HL-60/S4 (cell line): ENCODE results near the gene NRARP.

Experiments
- in situ Hi-C: fragments of 300-500 bp; cut with MboI; formaldehyde crosslinking; loops from 2 replicates; pipeline ENCODE4 v1.14.3; 2022; ENCODE audit warnings: low sequenced_read_pairs

Gene NRARP

DNA sequence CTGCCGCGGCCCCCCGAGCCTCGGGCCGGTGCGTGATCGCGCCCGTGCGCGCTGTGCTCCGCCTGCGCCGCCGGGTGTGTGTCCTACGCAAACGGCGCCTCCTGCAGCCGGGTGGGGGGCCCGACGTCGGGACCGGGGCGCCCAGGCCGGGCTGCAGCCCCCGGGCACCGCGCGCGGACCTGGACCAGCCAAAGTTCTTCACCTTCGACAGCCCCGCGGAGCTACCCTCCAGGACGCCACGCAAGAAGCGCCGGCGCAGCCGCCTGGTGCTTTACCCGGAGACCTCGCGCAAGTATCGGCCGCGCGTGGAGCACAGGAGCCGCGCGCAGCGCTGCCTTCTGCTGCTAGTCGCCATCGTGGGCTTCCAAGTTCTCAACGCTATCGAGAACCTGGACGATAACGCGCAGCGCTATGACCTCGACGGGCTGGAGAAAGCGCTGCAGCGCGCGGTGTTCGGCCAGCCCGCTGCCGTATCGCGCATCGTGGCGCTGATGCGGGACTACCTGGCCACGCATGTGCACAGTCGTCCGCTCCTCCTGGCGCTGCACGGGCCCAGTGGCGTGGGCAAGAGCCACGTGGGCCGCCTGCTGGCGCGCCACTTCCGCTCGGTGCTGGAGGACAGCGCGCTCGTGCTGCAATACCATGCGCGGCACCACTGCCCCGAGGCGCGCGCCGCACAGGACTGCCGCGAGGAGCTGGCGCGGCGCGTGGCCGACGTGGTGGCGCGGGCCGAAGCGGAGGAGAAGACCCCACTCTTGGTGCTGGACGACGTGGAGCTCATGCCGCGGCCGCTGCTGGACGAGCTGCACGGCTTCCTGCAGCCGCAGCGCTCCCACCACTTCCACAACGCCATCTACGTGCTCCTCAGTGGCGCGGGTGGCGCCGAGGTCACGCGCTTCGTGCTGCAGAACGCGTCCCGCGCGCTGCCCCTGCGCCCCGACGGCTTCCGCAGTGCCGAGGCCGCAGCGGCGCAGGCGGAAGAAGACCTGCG lies 23.1 kb downstream of the NRARP start:
- in situ Hi-C loops, result no loop called here

DNA sequence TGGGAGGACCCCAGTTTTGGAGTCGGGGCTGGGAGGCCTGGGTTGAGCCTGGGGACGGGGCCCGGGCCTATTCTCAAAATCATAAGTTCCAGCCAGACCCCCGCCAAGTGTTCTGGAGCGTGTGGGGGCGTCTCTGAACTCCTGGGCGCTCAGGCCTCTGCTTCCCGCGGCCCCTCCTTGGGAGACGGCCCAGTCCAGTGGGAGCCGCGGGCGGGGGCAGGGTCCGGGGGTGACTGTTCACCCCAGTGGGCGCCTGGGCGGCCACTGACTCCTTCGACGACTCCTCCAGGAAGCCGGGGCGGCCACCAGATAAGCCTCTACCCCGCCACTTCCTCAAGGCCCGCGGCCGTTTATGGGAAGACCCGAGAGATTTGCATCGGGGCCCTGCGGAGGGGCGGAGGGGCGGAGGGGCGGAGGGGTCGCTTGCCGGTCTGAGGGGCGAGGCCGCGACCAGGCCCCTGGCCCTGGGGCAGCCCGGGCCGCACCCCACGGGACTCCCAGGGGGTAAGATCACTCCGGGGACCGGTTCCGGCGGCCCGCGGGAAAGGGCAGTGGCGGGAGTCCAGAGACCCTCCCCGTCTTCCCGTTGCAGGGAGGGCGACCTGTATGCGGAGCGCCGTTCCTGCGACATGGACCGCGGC lies 23.9 kb downstream of the NRARP start:
- in situ Hi-C loops, result no loop called here

DNA sequence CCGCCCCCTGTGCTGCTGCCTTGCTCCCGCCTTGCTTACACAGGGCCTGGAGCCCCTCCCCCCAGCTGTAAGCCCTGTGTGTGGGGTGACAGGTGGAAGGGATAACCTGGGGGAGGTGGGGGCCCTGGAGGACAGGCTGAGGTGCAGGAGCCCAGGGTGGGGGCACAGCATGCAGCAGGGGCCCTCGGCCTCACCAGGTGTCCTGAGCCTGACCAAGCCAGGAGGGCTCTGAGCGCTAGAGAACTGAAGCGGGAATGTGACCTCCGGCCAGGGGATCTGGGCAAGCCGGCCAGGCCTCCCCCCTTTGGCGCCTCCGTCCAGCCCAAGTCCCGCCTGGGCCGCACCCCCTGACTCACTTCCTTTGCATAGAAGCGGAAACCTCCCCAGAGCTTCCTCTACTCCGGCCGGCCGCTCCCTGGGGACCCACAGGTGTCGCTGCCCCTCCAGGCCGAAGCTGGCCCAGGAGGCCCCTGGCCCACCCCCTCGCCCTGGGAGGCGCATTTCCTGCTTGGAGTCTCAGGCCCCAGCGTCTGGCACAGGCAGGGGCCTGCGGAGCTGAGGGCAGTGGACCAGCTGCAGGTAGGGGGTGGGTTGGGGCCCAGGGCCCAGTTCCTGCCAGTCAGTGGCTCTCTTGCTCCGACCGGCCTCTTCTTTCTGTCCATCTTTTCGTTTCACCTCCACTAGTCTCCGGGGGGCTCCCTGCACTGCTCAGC lies 24.6 kb downstream of the NRARP start, which contains the start of gene TOR4A:
Gene TOR4A, plus strand, starts transcription at position 398 of the 713 bp plus-strand sequence. CDS start 964 bp downstream, outside the sequence.
- in situ Hi-C loops, result no loop called here

DNA sequence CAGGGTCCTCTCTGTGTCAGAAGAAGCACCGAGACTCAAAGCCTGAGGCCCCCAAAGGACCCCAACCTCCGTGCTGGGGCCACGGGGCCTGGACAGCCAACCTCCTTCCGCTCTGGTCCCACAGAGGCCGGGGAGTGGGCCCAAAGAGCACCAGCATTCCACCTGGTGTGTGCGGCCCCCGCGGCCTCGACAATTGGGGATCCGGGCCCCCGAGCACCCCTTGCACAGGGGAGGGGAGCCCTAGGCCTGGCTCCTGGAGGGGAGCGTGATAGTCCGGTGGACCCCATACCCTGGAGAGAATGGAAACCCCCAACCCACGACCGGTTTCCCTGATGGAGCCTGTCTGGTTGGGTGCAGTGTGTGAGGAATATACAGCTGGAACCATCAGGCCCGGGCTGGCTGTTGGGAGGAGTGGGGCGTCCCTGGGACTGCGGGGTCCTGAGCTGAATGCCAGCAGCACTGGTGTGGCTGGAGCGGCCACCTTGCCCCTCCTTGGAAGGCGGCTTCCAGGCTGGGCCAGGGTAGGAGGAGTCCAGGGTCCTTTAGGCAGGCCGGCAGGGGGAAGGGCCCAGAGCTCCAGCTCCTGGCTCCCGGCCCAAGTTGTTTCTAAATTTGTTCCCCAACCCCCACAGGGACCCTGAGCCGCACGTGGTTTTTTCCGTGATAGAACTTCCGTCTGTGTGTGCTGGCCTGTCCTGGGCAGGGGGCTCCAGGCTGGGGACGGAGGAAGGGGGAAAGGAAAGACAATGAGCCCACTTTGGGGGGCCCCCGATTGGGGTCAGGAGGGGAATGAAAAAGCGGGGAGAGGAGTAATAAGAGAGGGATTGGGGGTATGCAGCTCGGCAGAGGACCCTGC lies 25.4 kb downstream of the NRARP start:
- in situ Hi-C loops, result no loop called here

DNA sequence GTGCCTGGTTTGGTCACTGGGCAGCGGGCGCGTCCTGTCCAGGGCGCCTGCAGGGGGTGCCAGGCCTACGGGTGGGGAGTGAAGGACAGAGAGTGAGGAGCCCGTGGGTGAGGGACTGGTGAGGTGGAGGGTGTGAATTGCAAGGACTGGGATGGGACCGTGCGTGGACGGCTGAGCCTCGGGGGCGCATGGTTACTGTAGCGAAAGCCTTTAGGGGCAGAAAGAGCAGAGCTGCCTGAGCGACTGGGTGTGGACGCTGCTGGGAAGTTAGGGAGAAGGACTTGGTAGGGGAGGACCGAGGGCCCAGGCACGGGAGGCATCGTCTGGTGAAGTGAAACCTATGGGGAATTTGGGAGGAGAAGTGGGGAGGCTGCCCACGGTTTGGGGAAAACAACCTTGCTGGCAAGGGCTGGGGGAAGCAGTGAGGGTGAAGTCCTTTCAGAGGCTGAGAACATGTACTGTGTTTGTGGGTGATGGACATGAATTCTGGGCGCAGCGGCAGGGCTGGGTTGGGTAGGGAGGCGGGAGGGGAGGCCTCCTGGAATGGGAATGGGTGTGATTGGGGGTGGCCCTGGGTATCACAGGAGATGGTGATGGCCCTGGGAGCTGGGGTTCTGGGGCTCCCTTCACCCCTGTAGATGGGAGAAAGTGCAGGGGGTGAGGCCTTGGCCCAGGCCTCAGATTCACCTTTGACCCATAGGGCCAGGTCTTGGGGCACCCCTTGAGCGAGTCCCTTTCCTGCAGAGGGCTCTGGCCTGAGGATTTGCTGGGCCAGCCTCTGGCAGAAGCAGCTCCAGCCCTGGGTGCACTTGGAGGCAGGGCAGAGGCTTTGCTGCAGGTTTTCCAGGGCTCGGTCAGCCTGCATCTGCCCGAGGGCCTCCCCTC lies 26.2 kb downstream of the NRARP start:
- in situ Hi-C loops, result no loop called here

DNA sequence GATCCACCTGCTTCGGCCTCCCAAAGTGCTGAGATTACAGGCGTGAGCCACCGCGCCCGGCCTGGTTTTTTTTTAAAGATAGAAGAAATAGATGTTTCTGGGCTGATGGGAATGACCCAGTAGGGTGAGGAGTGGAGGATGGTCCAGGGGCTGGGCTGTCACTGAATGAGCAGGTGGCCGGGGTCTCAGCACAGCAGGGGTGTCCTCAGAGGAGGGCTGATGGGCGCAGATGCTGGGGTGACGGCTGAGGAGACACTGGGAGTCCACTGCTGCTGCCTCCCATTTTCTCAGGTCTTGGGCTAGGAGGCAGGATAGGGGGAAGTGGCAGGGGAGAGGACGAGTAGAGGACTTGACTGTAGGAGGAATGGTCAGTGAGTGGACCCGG lies 26.9 kb downstream of the NRARP start:
- in situ Hi-C loops, result no loop called here

DNA sequence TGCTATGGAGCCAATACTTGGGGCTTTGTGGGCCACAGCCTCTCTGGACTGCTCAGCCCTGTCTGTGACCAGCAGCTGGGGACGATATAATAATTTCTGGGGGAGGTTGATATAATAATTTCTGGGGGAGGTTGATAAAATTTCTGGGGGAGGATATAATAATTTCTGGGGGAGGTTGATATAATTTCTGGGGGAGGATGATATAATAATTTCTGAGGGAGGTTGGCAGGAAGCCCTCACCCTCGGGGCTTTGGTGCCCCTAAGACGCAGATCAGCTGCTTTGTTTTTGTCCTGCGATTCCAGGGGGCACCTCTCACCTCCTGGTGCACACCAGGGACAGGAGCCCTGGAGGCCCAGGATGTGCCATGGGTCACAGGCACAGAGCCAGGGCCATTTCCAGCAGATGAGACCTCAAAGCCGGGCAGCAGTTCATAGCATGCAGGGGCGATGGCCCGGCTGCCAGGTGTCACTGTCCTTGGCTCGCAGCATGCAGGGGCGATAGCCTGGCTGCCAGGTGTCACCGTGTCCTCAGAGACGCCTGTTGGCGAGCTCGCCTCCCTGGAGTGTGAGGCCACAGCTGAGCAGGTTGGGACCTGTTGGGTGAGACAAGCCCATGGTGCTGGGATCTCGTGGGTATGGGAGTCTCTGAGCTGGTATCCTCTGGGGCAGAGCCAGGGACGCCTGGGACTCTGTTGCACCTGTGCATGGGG lies 28.3 kb downstream of the NRARP start:
- in situ Hi-C loops, result no loop called here

DNA sequence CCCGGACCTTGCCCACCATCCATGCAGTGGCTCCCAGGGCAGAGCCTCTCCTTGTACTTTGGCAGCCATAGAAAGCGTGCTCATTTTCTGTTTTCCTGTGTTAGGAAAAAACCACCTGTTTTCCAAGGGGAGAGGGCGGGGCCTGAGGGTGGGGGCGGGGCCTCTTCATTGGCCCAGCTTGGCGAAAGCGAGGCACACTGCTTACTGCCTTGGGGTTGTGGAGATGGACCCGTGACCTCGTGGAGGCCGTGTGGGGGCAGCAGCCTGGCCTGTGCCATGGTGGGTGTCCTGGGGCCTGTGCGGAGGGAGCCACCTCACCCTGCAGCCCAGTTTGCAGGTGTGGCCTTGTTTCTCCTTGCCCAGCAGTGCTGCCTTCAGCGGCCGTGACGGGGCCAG lies 29.0 kb downstream of the NRARP start:
- in situ Hi-C loops, result no loop called here

DNA sequence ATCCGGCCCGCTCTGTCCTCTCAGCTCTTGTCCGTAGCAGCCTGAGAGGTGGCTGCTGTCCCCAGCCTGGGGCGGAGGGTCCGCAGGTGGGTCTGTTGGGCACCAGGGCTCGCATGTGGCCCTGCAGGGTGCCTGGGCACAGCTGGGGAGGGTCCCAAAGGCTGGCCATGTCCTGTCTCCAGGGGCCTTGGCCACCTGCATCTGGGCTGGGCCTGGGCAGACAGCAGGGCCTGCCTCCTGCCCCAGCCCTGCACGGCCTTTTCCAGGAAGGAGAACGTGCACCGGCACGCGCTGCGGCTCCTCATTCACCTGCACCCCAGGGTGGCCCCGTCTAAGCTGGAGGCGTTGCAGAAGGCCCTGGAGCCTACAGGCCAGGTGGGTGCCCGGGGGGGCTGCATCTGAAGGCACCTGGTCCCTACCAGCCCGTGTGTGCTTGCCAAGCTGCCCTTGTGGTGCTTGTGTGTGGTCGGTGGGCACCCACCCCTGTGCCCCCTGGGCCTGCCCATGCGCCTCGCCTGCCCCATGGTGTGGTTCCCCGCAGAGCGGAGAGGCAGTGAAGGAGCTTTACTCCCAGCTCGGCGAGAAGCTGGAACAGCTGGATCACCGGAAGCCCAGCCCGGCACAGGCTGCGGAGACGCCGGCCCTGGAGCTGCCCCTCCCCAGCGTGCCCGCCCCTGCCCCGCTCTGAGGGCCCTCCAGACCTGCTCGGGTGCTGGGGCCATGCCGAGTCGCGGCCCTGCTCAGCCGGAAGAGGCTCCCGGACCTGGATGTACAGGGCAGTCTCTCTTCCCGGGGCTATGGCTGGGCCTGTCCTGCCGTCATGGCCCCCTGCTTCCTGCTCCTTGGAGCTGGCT lies 29.6 kb downstream of the NRARP start:
- in situ Hi-C loops, result no loop called here

DNA sequence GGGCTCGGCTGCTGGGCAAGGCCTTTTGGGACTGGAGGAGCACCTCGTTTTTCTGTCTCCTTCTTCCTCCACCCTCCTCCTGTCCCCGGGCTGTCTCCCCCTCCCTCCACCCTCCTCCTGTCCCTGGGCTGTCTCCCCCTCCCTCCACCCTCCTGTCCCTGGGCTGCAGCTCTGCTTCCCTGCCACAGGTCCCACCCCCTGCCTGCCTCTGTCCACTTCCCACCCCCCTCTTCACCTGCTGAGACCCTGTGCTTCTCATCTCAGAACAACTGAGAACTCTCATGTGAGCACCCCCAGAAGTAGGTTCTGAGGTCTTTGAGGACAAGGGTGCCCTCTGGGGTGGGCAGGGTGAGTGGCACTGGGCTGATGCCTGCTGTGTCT lies 30.4 kb downstream of the NRARP start:
- in situ Hi-C loops, result no loop called here

DNA sequence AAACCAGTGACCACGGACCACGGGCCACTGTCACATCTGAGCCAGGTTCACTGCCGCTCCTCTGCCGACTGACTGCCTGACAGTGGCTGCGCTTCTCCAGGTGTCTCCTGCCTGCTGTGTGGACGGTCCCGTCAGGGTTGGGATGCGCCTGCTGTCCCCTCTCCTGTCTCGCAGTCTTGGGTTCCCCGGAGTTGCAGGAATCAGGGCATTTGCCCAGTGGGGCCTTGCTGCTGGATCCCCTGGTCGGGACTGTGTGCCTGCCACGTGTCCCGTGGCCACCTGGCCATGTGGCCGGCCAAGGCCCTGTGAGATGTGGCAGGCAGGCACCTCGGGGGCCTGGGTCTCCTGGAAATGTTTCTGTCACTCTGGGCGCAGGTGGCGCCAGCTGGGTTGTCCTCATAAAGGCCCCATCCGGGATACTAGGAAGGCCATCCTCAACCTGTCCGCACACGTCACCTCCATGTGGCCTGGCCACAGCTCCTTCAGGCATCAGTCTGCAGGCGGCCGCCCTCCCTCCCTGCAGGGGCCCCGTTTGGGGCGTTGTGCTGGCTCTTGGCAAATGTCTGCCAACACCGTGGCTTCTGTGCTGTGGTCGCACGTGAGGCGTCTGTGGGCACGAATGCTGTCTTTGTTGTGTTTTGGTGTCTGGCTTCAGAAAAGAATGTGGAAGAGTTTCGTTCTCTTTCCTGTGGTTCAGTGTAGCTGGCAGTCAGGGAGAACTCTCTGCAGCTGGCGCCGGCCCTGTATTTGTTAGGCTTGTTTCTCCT lies 31.0 kb downstream of the NRARP start:
- in situ Hi-C loops, result no loop called here

DNA sequence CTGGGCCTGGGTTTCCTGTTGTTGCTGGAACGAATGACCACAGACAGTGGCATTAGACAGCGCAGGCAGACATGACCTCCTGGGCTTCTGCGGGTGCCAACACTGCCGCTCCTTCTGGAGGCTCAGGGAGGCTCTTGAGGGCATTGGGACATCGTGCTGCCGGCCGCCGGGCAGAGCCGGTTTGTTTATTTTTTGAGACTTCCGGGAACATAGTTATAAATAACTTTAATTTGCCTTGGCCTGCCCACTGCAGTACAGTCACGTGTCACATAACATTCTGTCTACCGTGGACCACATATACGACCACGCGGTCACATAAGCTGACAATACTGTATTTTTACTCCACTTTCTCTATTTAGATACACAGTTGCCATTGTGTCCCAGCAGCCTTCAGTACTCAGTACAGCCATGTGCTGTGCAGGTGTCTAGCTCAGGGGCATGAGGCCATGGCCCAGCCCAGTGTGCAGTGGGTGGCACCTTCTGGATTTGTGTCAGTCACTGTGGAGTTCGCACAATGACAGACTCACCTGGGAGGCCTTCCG lies 32.8 kb downstream of the NRARP start:
- in situ Hi-C loops, result no loop called here

DNA sequence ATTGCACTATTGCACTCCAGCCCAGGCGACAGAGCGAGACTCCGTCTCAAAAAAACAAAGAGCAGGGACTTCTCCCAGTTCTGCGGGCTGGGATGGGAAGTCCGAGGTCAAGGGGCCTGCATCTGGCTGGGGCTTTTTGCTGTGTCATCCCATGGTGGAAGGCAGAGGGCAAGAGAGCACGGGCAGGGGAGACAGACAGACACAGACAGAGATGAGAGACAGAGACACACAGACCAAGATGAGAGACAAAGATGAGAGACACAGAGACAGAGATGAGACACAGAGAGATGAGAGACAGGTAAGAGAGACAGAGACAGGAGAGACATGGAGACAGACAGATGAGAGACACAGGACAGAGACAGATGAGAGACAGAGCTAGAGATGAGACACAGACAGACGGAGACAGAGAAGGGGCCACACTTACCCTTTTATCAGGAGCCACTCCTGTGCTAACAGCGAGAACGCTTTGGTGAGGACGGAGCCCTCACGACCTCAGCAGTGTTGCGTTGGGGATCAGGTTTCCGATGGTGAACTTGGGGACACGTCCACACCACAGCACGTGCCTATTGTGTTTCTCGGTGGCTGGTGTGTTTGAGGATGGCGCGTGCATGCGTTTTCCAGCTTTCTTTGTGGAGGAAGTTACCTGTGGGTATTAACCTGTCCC lies 33.4 kb downstream of the NRARP start:
- in situ Hi-C loops, result no loop called here

DNA sequence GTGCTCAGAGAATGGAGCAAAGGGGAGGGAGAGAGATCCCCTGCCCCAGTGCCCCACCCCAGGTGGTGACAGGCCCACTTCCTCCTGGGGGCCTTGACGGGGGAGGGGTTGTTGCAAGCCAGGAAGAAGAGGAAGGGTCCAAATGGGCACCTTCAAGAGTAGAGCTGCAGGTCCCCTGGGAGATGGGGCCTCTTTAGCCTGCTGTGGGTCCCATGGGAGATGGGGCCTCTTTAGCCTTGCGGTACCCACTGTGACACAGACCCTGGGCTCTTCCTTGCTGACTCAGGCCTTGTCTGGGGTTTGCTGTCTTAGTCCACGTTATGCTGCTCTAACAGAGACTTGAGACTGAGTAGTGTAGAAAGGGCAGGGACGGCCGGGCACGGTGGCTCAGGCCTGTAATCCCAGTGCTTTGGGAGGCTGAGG lies 34.1 kb downstream of the NRARP start:
- in situ Hi-C loops, result no loop called here

DNA sequence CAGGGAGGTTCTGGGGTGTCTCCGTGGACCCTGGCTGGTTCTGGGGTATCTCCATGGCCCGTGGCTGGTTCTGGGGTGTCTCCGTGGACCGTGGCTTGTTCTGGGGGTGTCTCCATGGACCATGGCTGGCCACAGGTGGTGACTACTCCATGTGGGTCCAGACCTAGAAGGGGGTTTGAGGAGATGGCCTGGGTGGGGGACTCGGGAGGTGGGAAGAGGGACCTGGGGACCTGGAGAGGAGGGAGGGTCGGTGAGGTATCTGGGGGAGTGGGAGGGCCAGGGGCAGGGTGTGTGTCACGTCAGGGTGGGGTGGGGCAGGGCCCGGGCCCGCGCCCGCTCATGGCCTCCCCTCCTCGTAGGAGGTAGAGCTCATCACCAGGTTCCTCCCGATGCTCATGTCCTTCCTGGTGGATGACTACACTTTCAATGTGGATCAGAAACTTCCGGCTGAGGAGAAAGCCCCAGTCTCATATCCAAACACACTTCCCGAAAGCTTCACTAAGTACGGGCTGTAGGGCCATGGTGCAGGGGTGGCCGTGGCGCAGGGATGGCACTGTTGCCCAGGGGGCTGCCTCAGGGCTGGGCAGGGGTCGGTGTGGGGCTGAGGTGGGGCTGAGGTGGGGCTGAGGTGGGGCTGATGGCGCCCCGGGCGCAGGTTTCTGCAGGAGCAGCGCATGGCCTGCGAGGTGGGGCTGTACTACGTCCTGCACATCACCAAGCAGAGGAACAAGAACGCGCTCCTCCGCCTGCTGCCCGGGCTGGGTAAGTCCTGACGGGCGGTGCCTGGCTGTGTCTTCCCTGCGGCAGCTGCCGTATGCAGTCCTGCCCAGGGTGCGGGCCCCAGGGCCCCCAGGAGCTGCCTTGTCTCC lies 35.3 kb downstream of the NRARP start:
- in situ Hi-C loops, result no loop called here

DNA sequence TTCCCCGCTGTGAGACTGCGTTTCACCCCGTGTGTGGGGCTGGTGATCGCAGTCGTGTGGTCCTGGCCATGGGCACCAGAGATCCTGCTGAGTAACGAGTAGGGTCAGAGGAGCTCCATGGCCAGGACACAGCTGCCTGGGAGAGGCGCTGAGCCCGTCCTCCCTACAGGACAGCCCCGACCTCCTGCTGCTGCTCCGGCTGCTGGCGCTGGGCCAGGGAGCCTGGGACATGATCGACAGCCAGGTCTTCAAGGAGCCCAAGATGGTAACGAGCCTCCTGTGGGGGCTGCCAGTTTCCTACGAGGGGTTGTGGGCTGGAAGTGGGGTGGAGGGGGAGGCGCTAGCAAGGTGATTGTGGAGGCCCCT lies 35.9 kb downstream of the NRARP start:
- in situ Hi-C loops, result no loop called here
